ENCODE measurements around the gene RNF227. TPM values are rescaled to one million over a fixed set of nuclear protein-coding genes. Genes with fewer than 3 reads are reported as not detected.

Gene RNF227
- total and polyA plus RNA-seq, 2 experiments from 2014 or later: 0.42 to 1.4 TPM

GRCh38 chr17:7929158-7930023, 13.3 kb upstream of the RNF227 start, which contains the start of gene KCNAB3:
TSS of gene KCNAB3 (minus strand) at chr17:7929856. CDS start at chr17:7929435, 421 bp downstream.
- Histone ChIP-seq H3K4me1 (ENCODE audit: insufficient read depth) (peaks cover 19% of the 10 kb centered on the region), H4K20me1 (replicated peaks; ENCODE audit: insufficient read depth) (peaks cover 12% of the 10 kb centered on the region), H3K27me3 (ENCODE audit: insufficient read depth) (peaks cover 59% of the 10 kb centered on the region), H3K36me3 (ENCODE audit: insufficient read depth) (no peaks in the 10 kb centered on the region), H2AFZ (0 out of 2 replicates have a peak within 1 kb of the TSS, but pooled peaks have one; percentile 69), H3K4me2 (peak within 1 kb of the TSS; percentile 96), H3K9me2 (ENCODE audit: insufficient read depth) (no peaks in the 10 kb centered on the region), H3K79me2 (replicated peaks; ENCODE audit: insufficient read depth) (peaks cover 12% of the 10 kb centered on the region), H3K27ac (ENCODE audit: low read depth) (no peak within 1 kb of the TSS), H3K4me3 (peak within 1 kb of the TSS; percentile 60), H3F3A (replicated peaks; ENCODE audit: low read depth) (no peaks in the 10 kb centered on the region)
- peak within 1 kb of the TSS; percentile 97 for H3K4me3 Mint-ChIP-seq
- peaks cover 27% of the 10 kb centered on the region for H3K4me1 Mint-ChIP-seq
- peaks cover 2% of the 10 kb centered on the region; the same call in 1 of the 3 replicates for H3K9me3 Mint-ChIP-seq
- no peaks in the 10 kb centered on the region for H3K36me3 Mint-ChIP-seq (ENCODE audit: low read depth)
- peak; percentile 72 for ATAC-seq
- DNase-seq (ENCODE audit: low spot score): peak; percentile 93
- H3K27me3 Mint-ChIP-seq (ENCODE audit: insufficient read depth, low read depth, poor library complexity): peaks cover 48% of the 10 kb centered on the region
- TF ChIP-seq ZNF114 (CRISPR knock-in tag; IDR thresholded peaks at IDR 0.05) (no peak), POLR2AphosphoS5 (IDR thresholded peaks at IDR 0.05; ENCODE audit: low read depth) (peak; percentile 52), EZH2 (IDR thresholded peaks at IDR 0.05; ENCODE audit: low read depth, unreplicated experiment) (peak; percentile 39)
- peak within 1 kb of the TSS; percentile 88 for H3K27ac Mint-ChIP-seq

GRCh38 chr17:7927596-7927995, 11.5 kb upstream of the RNF227 start:
- no peaks in the 10 kb centered on the region for H3K36me3 Mint-ChIP-seq (ENCODE audit: low read depth)
- no peak overlapping the region for H3K27ac ChIP-seq (ENCODE audit: low read depth)
- H3K9me3 Mint-ChIP-seq: peaks cover 2% of the 10 kb centered on the region; the same call in 2 of the 3 replicates
- H3K4me1 ChIP-seq (ENCODE audit: insufficient read depth): peaks cover 5% of the 10 kb centered on the region
- H2AFZ ChIP-seq: no peak overlapping the region
- H4K20me1 ChIP-seq (replicated peaks; ENCODE audit: insufficient read depth): no peaks in the 10 kb centered on the region; the same call in 1 of the 2 replicates
- H3F3A ChIP-seq (replicated peaks; ENCODE audit: low read depth): no peaks in the 10 kb centered on the region; the same call in 1 of the 2 replicates
- no peak overlapping the region for H3K4me2 ChIP-seq
- no peak overlapping the region for H3K4me3 Mint-ChIP-seq
- H3K9me2 ChIP-seq (ENCODE audit: insufficient read depth): no peaks in the 10 kb centered on the region
- no peak overlapping the region for H3K4me3 ChIP-seq
- no peak for TF ChIP-seq ZNF331 (CRISPR knock-in tag; IDR thresholded peaks at IDR 0.05; ENCODE audit: low read depth)
- TF ChIP-seq CTCF (conservative IDR thresholded peaks at IDR 0.05; ENCODE audit: low read depth in 2 of 2): no peak
- no peak for TF ChIP-seq ZNF114 (CRISPR knock-in tag; IDR thresholded peaks at IDR 0.05)
- TF ChIP-seq JUNB (IDR thresholded peaks at IDR 0.05; ENCODE audit: unreplicated experiment): no peak
- no peak for TF ChIP-seq NANOG (IDR thresholded peaks at IDR 0.05; ENCODE audit: borderline replicate concordance)
- peaks cover 16% of the 10 kb centered on the region for H3K4me1 Mint-ChIP-seq
- ATAC-seq: no peak
- DNase-seq (ENCODE audit: low spot score): no peak
- no peaks in the 10 kb centered on the region for H3K36me3 ChIP-seq (ENCODE audit: insufficient read depth)
- peaks cover 70% of the 10 kb centered on the region for H3K27me3 ChIP-seq (ENCODE audit: insufficient read depth)
- H3K79me2 ChIP-seq (replicated peaks; ENCODE audit: insufficient read depth): no peaks in the 10 kb centered on the region
- no peak overlapping the region for H3K27ac Mint-ChIP-seq
- H3K27me3 Mint-ChIP-seq (ENCODE audit: insufficient read depth, low read depth, poor library complexity): peaks cover 59% of the 10 kb centered on the region

Data from GM23338 (cell line).